ENCODE measurements around the gene MAB21L4. TPM values are rescaled to one million over a fixed set of nuclear protein-coding genes. Genes with fewer than 3 reads are reported as not detected.

MAB21L4 gene
- total and polyA plus RNA-seq, 2 donors from 2014 or later = 6.1 to 28.5 TPM

- Histone ChIP-seq H3K9me3 (ENCODE audit: control insufficient read depth in 2 of 3, insufficient read depth in 1 of 3, low read length in 3 of 3) (no peaks in the 10 kb centered on the region), H3K27me3 (ENCODE audit: control insufficient read depth, insufficient read depth, low read length) (no peaks in the 10 kb centered on the region), H3K4me1 (ENCODE audit: control insufficient read depth in 2 of 3, insufficient read depth in 2 of 3, low read depth in 1 of 3, low read length in 3 of 3) (peaks cover 0 to 4% (median 0%) of the 10 kb centered on the region in 3 donors), H3K4me3 (ENCODE audit: low read length in 3 of 3) (no peak overlapping the region), H3K36me3 (ENCODE audit: control insufficient read depth in 2 of 3, insufficient read depth in 3 of 3, low read length in 3 of 3) (no peaks in the 10 kb centered on the region), H3K9ac (ENCODE audit: low read length in 3 of 3) (no peak overlapping the region), H3K27ac (ENCODE audit: low read depth in 2 of 2, low read length in 2 of 2) (no peak overlapping the region)
- intact Hi-C loops (cut with DNase I) = no loop called here
- FAIRE-seq (no peak), DNase-seq (peak in 1 of 5 donors; percentile 28)
- TF ChIP-seq CTCF (IDR thresholded peaks at IDR 0.05; ENCODE audit: borderline replicate concordance, extremely low read depth, insufficient read depth) = no peak
Observed at GRCh38 chr2:240871071-240871958, 24.6 kb downstream of the MAB21L4 start.

GRCh38 chr2:240869956-240870875 is 25.7 kb downstream of the MAB21L4 start:
- no peak overlapping the region for H3K9ac ChIP-seq (ENCODE audit: low read length in 3 of 3)
- no peaks in the 10 kb centered on the region for H3K27me3 ChIP-seq (ENCODE audit: control insufficient read depth, insufficient read depth, low read length)
- FAIRE-seq (no peak), DNase-seq (peak in 1 of 5 donors; percentile 69)
- no peaks in the 10 kb centered on the region for H3K9me3 ChIP-seq (ENCODE audit: control insufficient read depth in 2 of 3, insufficient read depth in 1 of 3, low read length in 3 of 3)
- intact Hi-C loops (cut with DNase I) = no loop called here
- H3K4me3 ChIP-seq (ENCODE audit: low read length in 3 of 3) = peak overlapping the region in 1 of 3 donors; percentile 25
- no peak for TF ChIP-seq CTCF (IDR thresholded peaks at IDR 0.05; ENCODE audit: borderline replicate concordance, extremely low read depth, insufficient read depth)
- no peak overlapping the region for H3K27ac ChIP-seq (ENCODE audit: low read depth in 2 of 2, low read length in 2 of 2)
- no peaks in the 10 kb centered on the region for H3K4me1 ChIP-seq (ENCODE audit: control insufficient read depth in 2 of 3, insufficient read depth in 2 of 3, low read depth in 1 of 3, low read length in 3 of 3)
- H3K36me3 ChIP-seq (ENCODE audit: control insufficient read depth in 2 of 3, insufficient read depth in 3 of 3, low read length in 3 of 3) = no peaks in the 10 kb centered on the region

GRCh38 chr2:240869109-240869955 is 26.6 kb downstream of the MAB21L4 start:
- no peak overlapping the region for H3K9ac ChIP-seq (ENCODE audit: low read length in 3 of 3)
- no peaks in the 10 kb centered on the region for H3K36me3 ChIP-seq (ENCODE audit: control insufficient read depth in 2 of 3, insufficient read depth in 3 of 3, low read length in 3 of 3)
- no peak for TF ChIP-seq CTCF (IDR thresholded peaks at IDR 0.05; ENCODE audit: borderline replicate concordance, extremely low read depth, insufficient read depth)
- intact Hi-C loops (cut with DNase I) = no loop called here
- no peaks in the 10 kb centered on the region for H3K27me3 ChIP-seq (ENCODE audit: control insufficient read depth, insufficient read depth, low read length)
- DNase-seq = no peak
- H3K4me1 ChIP-seq (ENCODE audit: control insufficient read depth in 2 of 3, insufficient read depth in 2 of 3, low read depth in 1 of 3, low read length in 3 of 3) = no peaks in the 10 kb centered on the region
- peak overlapping the region in 1 of 3 donors; percentile 25 for H3K4me3 ChIP-seq (ENCODE audit: low read length in 3 of 3)
- no peak overlapping the region for H3K27ac ChIP-seq (ENCODE audit: low read depth in 2 of 2, low read length in 2 of 2)
- FAIRE-seq = no peak
- H3K9me3 ChIP-seq (ENCODE audit: control insufficient read depth in 2 of 3, insufficient read depth in 1 of 3, low read length in 3 of 3) = no peaks in the 10 kb centered on the region

All from kidney (tissue), 14 donors.